Nephron progenitor cell (in vitro differentiated cells): ENCODE results near the gene RBM45.

Source experiments
- DNase-seq: peaks from one replicate; pipeline ENCODE4 v3.0.0; 2021
- H3K27ac Mint-ChIP-seq: 2 replicates; pipeline ENCODE4 v1.8.0; 2021; ENCODE audit warnings: mild to moderate bottlenecking, moderate library complexity, mixed read lengths
- H3K27me3 Mint-ChIP-seq: 2 replicates; pipeline ENCODE4 v1.8.0; 2021; ENCODE audit warnings: mild to moderate bottlenecking, low read depth, mixed read lengths; ENCODE audit not compliant: poor library complexity
- H3K36me3 Mint-ChIP-seq: 2 replicates; pipeline ENCODE4 v1.8.0; 2021; ENCODE audit warnings: low read depth, mixed read lengths
- H3K4me1 Mint-ChIP-seq: 2 replicates; pipeline ENCODE4 v1.8.0; 2021; ENCODE audit warnings: mixed read lengths
- H3K4me3 Mint-ChIP-seq: 2 replicates; pipeline ENCODE4 v1.8.0; 2021; ENCODE audit warnings: mild to moderate bottlenecking, moderate library complexity, mixed read lengths
- H3K9me3 Mint-ChIP-seq: 2 replicates; pipeline ENCODE4 v1.8.0; 2021; ENCODE audit warnings: mild to moderate bottlenecking, moderate library complexity, mixed read lengths
- TF ChIP-seq, protein P1 (sequence below): fragments of 200-600 bp; sonication (generic); IDR thresholded peaks from 2 replicates; pipeline ENCODE4 v1.5.0; 2021; ENCODE audit warnings: antibody characterized with exemption

RBM45 gene

DNA sequence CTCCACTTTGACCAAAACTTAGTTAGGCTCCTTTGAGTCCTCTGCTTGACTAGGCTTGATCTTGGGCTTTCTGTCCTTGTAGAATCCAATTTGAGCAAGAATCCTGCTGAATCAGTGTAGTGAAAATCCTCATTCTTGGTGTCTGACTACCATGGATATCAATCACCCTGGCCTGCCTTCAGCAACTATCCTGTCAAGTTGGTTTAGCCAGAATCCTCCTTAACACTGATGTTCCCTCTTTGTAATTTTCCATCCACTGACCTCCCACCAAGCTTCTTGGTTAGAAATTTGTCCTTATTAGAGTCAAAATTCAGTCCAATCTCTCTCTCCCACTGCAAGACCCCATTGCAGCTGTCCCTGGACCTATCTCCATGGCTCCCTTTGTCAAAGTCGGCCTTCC is 494 bp upstream of the RBM45 start:
- Mint-ChIP-seq H3K4me1 (peaks cover 23% of the 10 kb centered on the region), H3K36me3 (no peaks in the 10 kb centered on the region), H3K27me3 (peaks cover 9% of the 10 kb centered on the region), H3K9me3 (no peaks in the 10 kb centered on the region), H3K27ac (no peak overlapping the region), H3K4me3 (peak overlapping the region; percentile 93)
- no peak for DNase-seq
- TF ChIP-seq, protein P1, sequence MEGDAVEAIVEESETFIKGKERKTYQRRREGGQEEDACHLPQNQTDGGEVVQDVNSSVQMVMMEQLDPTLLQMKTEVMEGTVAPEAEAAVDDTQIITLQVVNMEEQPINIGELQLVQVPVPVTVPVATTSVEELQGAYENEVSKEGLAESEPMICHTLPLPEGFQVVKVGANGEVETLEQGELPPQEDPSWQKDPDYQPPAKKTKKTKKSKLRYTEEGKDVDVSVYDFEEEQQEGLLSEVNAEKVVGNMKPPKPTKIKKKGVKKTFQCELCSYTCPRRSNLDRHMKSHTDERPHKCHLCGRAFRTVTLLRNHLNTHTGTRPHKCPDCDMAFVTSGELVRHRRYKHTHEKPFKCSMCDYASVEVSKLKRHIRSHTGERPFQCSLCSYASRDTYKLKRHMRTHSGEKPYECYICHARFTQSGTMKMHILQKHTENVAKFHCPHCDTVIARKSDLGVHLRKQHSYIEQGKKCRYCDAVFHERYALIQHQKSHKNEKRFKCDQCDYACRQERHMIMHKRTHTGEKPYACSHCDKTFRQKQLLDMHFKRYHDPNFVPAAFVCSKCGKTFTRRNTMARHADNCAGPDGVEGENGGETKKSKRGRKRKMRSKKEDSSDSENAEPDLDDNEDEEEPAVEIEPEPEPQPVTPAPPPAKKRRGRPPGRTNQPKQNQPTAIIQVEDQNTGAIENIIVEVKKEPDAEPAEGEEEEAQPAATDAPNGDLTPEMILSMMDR: no peak

DNA sequence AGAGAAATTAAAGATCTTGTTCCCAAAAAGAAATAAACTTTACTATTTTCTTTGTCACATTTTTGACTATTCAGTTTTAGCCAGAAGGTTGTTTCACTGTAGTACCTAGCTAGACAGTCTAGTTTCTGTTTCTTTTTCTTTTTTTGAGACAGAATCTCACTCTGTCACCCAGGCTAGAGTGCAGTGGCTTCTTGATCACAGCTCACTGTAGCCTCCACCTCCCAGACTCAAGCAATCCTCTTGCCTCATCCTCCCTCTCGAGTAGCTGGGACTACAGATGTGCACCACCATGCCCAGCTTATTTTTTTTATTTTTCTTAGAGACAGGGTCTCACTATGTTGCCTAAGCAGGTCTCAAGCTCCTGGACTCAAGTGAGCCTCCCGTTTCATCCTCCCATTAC is 2.2 kb downstream of the RBM45 start:
- Mint-ChIP-seq H3K4me3 (peak overlapping the region; percentile 47), H3K36me3 (no peaks in the 10 kb centered on the region), H3K27ac (peak overlapping the region; percentile 64), H3K27me3 (peaks cover 9% of the 10 kb centered on the region), H3K4me1 (peaks cover 23% of the 10 kb centered on the region), H3K9me3 (no peaks in the 10 kb centered on the region)
- no peak for DNase-seq
- TF ChIP-seq, protein P1: no peak

DNA sequence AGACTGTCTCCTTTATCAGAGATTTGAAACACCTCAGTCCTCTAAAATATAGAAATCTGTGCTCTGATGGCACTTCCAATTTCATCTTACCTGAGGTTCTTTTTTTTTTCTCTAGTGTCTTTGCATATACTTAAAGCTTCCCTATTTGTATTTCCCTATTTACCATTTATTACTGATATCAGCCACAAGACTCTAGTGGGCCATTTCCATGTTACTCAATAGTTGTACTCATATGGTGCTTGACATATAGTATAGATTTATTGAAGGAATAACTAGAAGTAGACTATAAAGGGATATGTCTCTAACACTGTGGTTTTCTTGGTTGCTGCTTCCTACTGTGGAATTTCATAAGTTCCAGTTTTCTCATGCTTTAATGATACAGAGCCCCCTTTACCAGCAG is 3.0 kb downstream of the RBM45 start:
- peaks cover 9% of the 10 kb centered on the region for H3K27me3 Mint-ChIP-seq
- TF ChIP-seq, protein P1: no peak
- no peaks in the 10 kb centered on the region for H3K9me3 Mint-ChIP-seq
- peaks cover 23% of the 10 kb centered on the region for H3K4me1 Mint-ChIP-seq
- H3K4me3 Mint-ChIP-seq: no peak overlapping the region
- no peak overlapping the region for H3K27ac Mint-ChIP-seq
- DNase-seq: no peak
- H3K36me3 Mint-ChIP-seq: no peaks in the 10 kb centered on the region

DNA sequence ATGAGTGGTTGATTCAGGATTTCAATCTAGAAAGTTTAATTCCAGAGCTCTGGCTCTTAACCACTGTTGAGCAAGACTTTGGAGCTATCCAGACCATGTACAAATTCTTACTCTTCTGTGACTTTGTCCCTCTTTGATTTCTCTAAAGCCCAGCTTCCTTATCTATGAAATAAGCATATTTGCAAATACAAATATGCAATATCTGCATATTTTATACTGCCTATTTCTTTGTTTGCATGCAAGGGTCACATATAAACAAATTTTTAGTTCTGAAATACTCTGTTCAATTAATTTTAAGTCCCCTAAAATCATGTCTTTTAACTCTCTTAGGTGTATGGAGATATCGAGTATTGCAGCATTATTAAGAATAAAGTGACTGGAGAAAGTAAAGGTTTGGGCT is 5.5 kb downstream of the RBM45 start:
- H3K36me3 Mint-ChIP-seq: peaks cover 11% of the 10 kb centered on the region
- H3K4me1 Mint-ChIP-seq: peaks cover 19% of the 10 kb centered on the region
- no peak overlapping the region for H3K27ac Mint-ChIP-seq
- TF ChIP-seq, protein P1: no peak
- no peak for DNase-seq
- no peak overlapping the region for H3K4me3 Mint-ChIP-seq
- no peaks in the 10 kb centered on the region for H3K27me3 Mint-ChIP-seq
- H3K9me3 Mint-ChIP-seq: no peaks in the 10 kb centered on the region

DNA sequence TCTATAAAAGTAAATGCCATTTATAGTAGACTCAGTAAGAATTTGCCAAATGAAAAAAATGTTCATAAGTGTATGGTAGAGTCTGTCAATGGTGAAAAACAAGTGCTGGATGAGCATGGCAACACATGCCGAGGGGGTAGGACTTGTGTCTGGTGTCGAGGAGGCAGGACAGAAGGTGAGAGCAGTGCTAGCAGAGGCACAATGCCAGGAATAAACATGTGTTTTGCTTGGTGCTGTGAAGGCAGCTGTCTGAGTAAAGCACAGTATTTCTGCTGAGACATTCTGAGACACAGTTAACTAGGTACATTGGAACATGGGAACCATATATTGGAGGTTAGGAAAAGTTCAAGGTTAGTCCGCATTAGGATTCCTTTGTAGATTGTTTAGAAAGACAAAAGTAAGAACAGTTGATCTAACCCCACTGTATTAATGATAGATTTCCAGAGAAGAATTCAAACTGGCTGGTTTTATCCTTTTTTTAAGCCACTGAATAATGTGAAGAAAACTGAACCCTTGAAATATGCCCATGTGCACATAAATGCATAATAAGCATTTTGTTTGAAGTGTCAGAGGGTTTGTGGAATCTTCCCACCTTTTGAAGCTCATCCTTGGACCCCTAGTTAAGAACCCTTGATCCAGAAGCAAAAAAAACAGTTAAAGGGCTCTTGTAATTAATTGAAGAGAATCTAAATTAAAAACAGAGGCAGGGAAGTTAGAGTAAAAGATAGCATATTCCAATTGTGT is 7.1 kb downstream of the RBM45 start:
- DNase-seq: no peak
- no peaks in the 10 kb centered on the region for H3K9me3 Mint-ChIP-seq
- TF ChIP-seq, protein P1: no peak
- H3K36me3 Mint-ChIP-seq: peaks cover 14% of the 10 kb centered on the region
- no peak overlapping the region for H3K4me3 Mint-ChIP-seq
- H3K27me3 Mint-ChIP-seq: no peaks in the 10 kb centered on the region
- no peak overlapping the region for H3K27ac Mint-ChIP-seq
- peaks cover 5% of the 10 kb centered on the region for H3K4me1 Mint-ChIP-seq

DNA sequence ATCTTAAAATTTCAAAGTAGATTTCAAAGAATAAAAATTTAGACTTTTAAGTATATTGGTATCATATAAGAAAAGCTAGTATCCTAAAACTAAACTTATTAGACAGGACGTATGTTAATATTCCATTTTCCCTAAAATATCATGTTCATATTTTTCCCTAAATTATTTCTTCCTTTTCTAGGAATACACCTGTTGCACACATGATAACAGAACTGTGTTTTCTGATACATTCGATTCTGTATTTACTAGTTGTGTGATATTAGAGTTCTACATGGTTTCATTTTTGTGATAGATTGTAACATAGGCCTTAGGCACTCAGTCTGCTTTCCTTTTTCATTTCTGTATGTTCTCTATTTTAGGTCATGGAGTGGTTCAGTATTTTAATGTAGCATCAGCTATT is 10.9 kb downstream of the RBM45 start:
- H3K9me3 Mint-ChIP-seq: no peaks in the 10 kb centered on the region
- H3K27ac Mint-ChIP-seq: no peak overlapping the region
- no peak for DNase-seq
- TF ChIP-seq, protein P1: no peak
- peaks cover 5% of the 10 kb centered on the region for H3K4me1 Mint-ChIP-seq
- H3K36me3 Mint-ChIP-seq: peaks cover 29% of the 10 kb centered on the region
- H3K27me3 Mint-ChIP-seq: no peaks in the 10 kb centered on the region
- H3K4me3 Mint-ChIP-seq: no peak overlapping the region
